DOHH2 (cell line): Measurements from ENCODE around the gene LGALSL.

Source experiments
- H3F3A ChIP-seq: fragments of 200-600 bp; sonication (generic), shearing (Covaris generic); 2 replicates; pipeline ENCODE4 v1.6.0; 2016; ENCODE audit warnings: antibody characterized with exemption, mild to moderate bottlenecking; ENCODE audit not compliant: control insufficient read depth, insufficient read depth
- H3K27ac ChIP-seq: fragments of 200-600 bp; sonication (generic); 2 replicates; pipeline ENCODE4 v1.5.1; 2014; ENCODE audit warnings: low read depth, mild to moderate bottlenecking, low read length, moderate library complexity
- H3K27me3 ChIP-seq: fragments of 200-600 bp; sonication (generic); 2 replicates; pipeline ENCODE4 v1.6.1; 2014; ENCODE audit warnings: mild to moderate bottlenecking, low read length, mixed read lengths; ENCODE audit not compliant: control insufficient read depth
- H3K36me3 ChIP-seq: fragments of 200-600 bp; sonication (generic); 2 replicates; pipeline ENCODE4 v1.6.1; 2014; ENCODE audit warnings: mild to moderate bottlenecking, low read length, moderate library complexity, mixed read lengths; ENCODE audit not compliant: control insufficient read depth
- H3K4me1 ChIP-seq: fragments of 200-600 bp; sonication (generic); 2 replicates; pipeline ENCODE4 v1.6.1; 2014; ENCODE audit warnings: mild to moderate bottlenecking, low read length, mixed read lengths; ENCODE audit not compliant: control insufficient read depth
- H3K4me2 ChIP-seq: fragments of 200-600 bp; sonication (generic); 2 replicates; pipeline ENCODE4 v1.6.0; 2014; ENCODE audit warnings: mild to moderate bottlenecking, low read length, moderate library complexity
- H3K4me3 ChIP-seq: fragments of 200-600 bp; sonication (generic); 2 replicates; pipeline ENCODE4 v1.5.1; 2014; ENCODE audit warnings: mild to moderate bottlenecking, low read length, mixed read lengths
- H3K79me2 ChIP-seq: fragments of 200-600 bp; sonication (generic); 2 replicates; pipeline ENCODE4 v1.6.1; 2014; ENCODE audit warnings: mild to moderate bottlenecking, low read length, mixed read lengths; ENCODE audit not compliant: control insufficient read depth
- H3K9me2 ChIP-seq: fragments of 200-600 bp; sonication (generic); replicated peaks from 2 replicates; pipeline ENCODE4 v1.6.1; 2014; ENCODE audit warnings: mild to moderate bottlenecking, low read length, mixed read lengths; ENCODE audit not compliant: control insufficient read depth
- H3K9me3 ChIP-seq: fragments of 200-600 bp; sonication (generic); 2 replicates; pipeline ENCODE4 v1.6.1; 2014; ENCODE audit warnings: antibody characterized with exemption, low read length, mixed read lengths; ENCODE audit not compliant: control insufficient read depth, insufficient read depth
- H4K20me1 ChIP-seq: fragments of 200-600 bp; sonication (generic); 2 replicates; pipeline ENCODE4 v1.6.0; 2014; ENCODE audit warnings: low read depth, mild to moderate bottlenecking, antibody characterized with exemption, low read length, moderate library complexity; ENCODE audit not compliant: control insufficient read depth, insufficient read depth
- CTCF ChIP-seq: fragments of 200-600 bp; sonication (generic); IDR thresholded peaks from one replicate; pipeline ENCODE4 v1.5.1; 2014; ENCODE audit warnings: antibody characterized with exemption, mild to moderate bottlenecking, low read depth, low read length; ENCODE audit not compliant: poor library complexity, severe bottlenecking
- EZH2phosphoT487 ChIP-seq: fragments of 200-600 bp; sonication (generic); IDR thresholded peaks from 2 replicates; pipeline ENCODE4 v1.6.1; 2017; ENCODE audit warnings: borderline replicate concordance, mild to moderate bottlenecking, antibody characterized with exemption, low read length, moderate library complexity, mixed read lengths

The LGALSL gene

GRCh38 chr2:64437883-64438282, 16.1 kb upstream of the LGALSL start:
- H3K9me3 ChIP-seq: no peaks in the 10 kb centered on the region
- no peak overlapping the region for H3K4me2 ChIP-seq
- no peak overlapping the region for H3K27ac ChIP-seq
- peaks cover 15% of the 10 kb centered on the region; the same call in 1 of the 2 replicates for H3K27me3 ChIP-seq
- H3F3A ChIP-seq: no peaks in the 10 kb centered on the region
- no peak for TF ChIP-seq EZH2phosphoT487
- TF ChIP-seq CTCF: no peak
- no peaks in the 10 kb centered on the region for H3K36me3 ChIP-seq
- no peak overlapping the region for H3K4me3 ChIP-seq
- no peaks in the 10 kb centered on the region for H3K4me1 ChIP-seq
- no peaks in the 10 kb centered on the region for H3K9me2 ChIP-seq
- H3K79me2 ChIP-seq: no peaks in the 10 kb centered on the region
- no peaks in the 10 kb centered on the region for H4K20me1 ChIP-seq

- no peak overlapping the region for H3K27ac ChIP-seq
- no peaks in the 10 kb centered on the region for H3F3A ChIP-seq
- no peaks in the 10 kb centered on the region for H3K4me1 ChIP-seq
- no peaks in the 10 kb centered on the region for H3K36me3 ChIP-seq
- H3K79me2 ChIP-seq: no peaks in the 10 kb centered on the region
- no peaks in the 10 kb centered on the region for H4K20me1 ChIP-seq
- no peak overlapping the region for H3K4me2 ChIP-seq
- no peaks in the 10 kb centered on the region for H3K9me2 ChIP-seq
- no peaks in the 10 kb centered on the region for H3K9me3 ChIP-seq
- H3K27me3 ChIP-seq: peaks cover 15% of the 10 kb centered on the region; the same call in 1 of the 2 replicates
- TF ChIP-seq CTCF: no peak
- no peak for TF ChIP-seq EZH2phosphoT487
- no peak overlapping the region for H3K4me3 ChIP-seq
Measured at GRCh38 chr2:64439194-64439593, 14.8 kb upstream of the LGALSL start.

- H3K27me3 ChIP-seq: peaks cover 18% of the 10 kb centered on the region; the same call in 1 of the 2 replicates
Measured at GRCh38 chr2:64440843-64441242, 13.1 kb upstream of the LGALSL start.

More at GRCh38 chr2:64440843-64441242, 13.1 kb upstream of the LGALSL start:
- H3K9me3 ChIP-seq: no peaks in the 10 kb centered on the region
- no peaks in the 10 kb centered on the region for H3K36me3 ChIP-seq
- no peak overlapping the region for H3K4me3 ChIP-seq
- no peak overlapping the region for H3K27ac ChIP-seq
- no peaks in the 10 kb centered on the region for H3K79me2 ChIP-seq
- TF ChIP-seq CTCF: no peak
- no peak for TF ChIP-seq EZH2phosphoT487
- H3K4me1 ChIP-seq: peaks cover 2% of the 10 kb centered on the region; the same call in 1 of the 2 replicates
- H3K4me2 ChIP-seq: no peak overlapping the region
- H3F3A ChIP-seq: no peaks in the 10 kb centered on the region
- no peaks in the 10 kb centered on the region for H3K9me2 ChIP-seq
- H4K20me1 ChIP-seq: no peaks in the 10 kb centered on the region
